GM10847 (cell line): ENCODE data around the gene GARIN5A.

Experiments
- POLR2A ChIP-seq: IDR thresholded peaks from 2 replicates; pipeline ENCODE4 v1.6.1; 2011; ENCODE audit not compliant: insufficient read length; ENCODE audit errors: extremely low read depth

The GARIN5A gene

GRCh38 chr19:50427997-50428425 is 48.6 kb downstream of the GARIN5A start:
- no peak for TF ChIP-seq POLR2A

DNA sequence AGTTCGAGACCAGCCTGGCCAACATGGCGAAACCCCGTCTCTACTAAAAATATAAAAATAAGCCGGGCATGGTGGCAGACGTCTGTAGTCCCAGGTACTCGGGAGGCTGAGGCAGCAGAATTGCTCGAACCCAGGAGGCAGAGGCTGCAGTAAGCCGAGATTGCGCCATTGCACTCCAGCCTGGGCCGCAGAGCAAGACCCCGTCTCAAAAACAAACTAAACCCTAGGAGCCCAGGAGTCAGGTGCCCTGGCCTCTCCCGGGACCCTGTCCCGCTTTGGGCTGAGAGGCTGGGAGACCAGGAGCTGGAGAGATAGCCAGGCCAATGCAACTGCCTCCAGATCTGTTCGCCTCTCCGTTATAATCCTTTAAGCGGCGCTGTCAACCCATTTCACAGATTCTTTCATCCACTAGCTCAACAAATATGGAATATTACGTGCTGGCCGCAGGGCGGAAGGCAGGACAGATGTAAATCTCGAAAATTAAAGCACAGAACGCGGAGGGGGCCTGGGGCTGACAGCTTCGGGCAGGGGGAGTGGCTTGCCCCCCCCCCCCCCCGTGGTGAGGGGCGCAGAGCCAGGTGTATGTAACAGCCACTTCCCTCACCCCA is 49.2 kb downstream of the GARIN5A start:
- no peak for TF ChIP-seq POLR2A

- no peak for TF ChIP-seq POLR2A
Measured at GRCh38 chr19:50425581-50425980, 51.1 kb downstream of the GARIN5A start.

DNA sequence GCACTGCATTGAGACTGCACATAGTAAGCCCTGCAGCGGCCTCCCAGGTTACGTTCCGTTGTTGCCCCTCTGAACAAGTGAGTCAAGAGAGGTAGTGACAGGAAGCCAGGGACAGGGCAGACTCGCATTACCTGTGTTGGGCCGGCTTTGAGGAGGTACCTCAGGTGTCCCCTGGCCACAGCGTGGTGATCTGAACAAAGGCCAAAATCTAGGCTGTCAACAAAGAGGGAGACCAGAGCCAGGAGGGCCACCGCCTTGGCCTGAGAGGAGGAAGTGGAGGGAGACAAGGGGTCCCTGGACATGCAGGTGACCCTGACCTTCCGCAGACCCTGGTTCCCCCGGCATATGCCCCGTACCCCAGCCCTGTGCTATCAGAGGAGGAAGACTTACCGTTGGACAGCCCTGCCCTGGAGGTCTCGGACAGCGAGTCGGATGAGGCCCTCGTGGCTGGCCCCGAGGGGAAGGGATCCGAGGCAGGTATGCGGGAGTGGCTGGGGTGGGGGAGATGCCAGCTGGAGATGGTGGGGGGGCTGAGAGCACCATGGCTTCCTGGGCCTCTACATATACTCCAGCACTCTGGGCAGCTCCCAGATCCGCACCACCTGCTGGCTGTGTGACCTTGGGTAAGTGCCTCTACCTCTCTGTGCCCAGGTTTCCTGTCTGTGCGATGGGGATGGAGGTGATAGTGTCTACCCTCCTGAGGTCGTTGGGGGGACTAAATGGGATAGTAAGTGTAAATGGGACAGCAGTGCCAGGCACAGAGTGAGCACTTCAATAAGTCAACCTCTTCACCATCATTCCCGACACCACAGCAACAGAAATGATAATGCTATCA is 53.2 kb downstream of the GARIN5A start:
- no peak for TF ChIP-seq POLR2A

DNA sequence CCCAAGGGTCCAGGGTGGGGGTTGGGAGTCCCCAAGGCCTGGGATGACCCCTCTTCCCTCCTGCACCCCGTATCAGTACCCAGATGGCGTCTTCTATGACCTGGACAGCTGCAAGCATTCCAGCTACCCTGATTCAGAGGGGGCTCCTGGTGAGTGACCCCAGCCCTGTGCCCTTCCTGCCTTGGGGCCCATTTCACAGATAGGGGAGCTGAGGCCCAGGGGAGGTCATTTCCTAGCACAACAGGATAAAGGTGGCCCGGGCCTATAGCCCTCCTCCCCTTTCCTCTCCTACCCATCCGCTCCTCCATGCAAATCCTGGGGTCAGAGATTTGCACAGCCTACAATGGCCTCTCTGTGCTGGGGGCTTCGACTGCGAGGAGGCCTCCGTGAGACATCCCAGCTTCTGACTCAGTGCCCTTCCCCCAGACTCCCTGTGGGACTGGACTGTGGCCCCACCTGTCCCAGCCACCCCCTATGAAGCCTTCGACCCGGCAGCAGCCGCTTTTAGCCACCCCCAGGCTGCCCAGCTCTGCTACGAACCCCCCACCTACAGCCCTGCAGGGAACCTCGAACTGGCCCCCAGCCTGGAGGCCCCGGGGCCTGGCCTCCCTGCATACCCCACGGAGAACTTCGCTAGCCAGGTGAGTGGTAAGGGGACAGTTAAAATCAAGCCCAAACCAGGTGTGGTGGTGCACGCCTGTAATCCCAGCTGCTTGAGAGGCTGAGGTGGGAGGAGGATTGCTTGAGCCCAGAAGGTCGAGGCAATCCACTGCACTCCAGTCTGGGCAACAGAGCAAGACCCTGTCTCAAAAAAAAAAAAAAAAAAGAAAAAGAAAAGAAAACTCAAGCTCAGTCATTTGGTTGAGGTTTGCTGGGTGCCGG is 54.0 kb downstream of the GARIN5A start:
- no peak for TF ChIP-seq POLR2A

GRCh38 chr19:50420808-50421207 is 55.8 kb downstream of the GARIN5A start:
- TF ChIP-seq POLR2A = no peak

DNA sequence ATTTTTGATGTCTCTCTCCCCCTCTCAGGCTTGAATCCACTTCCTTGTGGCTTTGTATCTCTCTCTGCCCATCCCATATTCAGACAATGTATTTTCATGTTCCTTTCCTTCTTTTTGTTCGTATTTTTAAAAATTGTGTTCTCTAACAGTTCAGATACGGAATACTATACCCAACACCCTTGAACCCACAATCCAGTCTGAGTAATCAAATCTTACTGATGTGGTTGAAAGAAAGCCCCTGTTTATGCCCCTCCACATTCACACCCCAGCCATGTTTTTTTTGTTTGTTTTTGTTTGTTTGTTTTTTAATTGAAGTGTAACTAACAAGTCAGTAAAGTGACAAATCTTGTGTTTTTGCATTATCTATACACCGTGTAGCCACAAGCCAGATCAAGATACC is 56.5 kb downstream of the GARIN5A start:
- no peak for TF ChIP-seq POLR2A

DNA sequence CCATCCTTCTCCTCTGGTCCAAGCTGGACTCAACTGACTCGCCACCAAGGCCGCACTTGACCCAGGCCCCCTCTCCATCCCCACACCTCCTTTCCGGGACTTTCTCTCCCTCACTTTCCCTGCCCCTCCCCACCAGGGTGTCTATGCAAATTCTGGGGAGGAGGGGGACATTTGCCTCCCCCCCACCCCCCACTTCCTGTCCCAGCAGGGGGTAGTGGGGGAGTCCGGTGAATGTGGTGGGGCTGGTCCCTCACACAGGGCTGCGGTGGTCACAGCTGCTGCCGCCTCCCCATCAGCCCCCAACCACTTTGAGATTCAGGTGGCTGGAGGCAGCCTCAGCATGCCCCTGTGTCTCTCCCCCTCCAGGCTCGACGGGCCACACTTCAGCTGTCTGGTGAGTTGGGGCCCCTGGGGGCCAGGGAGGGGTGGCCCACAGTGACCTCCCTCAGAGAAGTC is 57.0 kb downstream of the GARIN5A start:
- TF ChIP-seq POLR2A = peak; percentile 58

- TF ChIP-seq POLR2A = no peak
Measured at GRCh38 chr19:50419022-50419579, 57.5 kb downstream of the GARIN5A start.

DNA sequence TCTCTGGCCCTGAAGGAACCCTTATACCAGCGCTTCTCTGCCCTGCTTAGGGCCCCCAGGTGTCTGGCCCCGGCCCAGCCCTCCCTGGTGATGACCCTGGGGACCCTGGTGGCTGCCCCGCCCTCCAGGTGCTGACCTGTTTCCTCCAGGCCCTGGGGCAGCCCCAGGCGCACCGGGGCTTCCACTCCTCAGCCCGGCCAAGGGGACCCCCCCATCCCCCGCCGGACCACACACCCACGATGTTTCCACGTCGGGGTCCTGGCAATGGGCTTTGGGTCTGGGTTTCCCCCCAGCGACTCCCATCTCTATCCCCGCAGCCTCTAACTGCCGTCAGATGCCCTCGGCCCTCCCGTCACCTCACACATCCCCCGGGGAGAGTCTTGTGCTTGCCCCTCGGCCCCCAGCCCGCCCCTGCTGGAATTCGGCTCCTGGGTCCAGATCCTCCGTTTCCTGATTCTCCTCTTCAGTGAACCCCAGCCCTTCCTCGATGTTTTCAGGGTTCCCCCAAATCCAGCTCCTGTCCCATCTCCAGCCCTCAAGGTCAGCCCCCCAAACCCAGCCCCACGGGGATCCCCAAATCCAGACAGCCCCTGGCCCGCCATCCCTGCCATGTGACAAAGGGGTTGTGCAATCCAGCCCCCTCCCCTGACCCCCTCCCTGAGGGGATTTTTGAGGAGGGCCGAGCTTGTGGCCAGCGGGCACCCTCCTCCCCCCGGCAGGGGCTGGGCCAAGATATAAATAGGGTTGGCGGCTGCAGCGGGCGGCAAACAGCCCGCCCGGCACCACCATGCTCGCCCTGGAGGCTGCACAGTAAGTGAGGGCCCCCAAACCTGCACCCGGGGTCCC is 58.2 kb downstream of the GARIN5A start, which contains the start of gene SPIB:
SPIB (plus strand) TSS at position 763 of the 846 bp plus-strand sequence; CDS start at position 788, 25 bp downstream.
- peak; percentile 96 for TF ChIP-seq POLR2A

GRCh38 chr19:50417111-50418081 is 59.3 kb downstream of the GARIN5A start:
- no peak for TF ChIP-seq POLR2A
